SU-DHL-6 (cell line): Measurements from ENCODE around the gene SYNE4.

Source experiments
- H2AFZ ChIP-seq: fragments of 200-600 bp; sonication (generic); 2 replicates; pipeline ENCODE4 v1.6.1; 2014; ENCODE audit warnings: low read depth, mild to moderate bottlenecking, moderate library complexity, mixed read lengths, antibody characterized with exemption, low read length; ENCODE audit not compliant: severe bottlenecking
- H3F3A ChIP-seq: fragments of 200-600 bp; shearing (Covaris generic); 2 replicates; pipeline ENCODE4 v1.6.0; 2016; ENCODE audit warnings: antibody characterized with exemption, mild to moderate bottlenecking; ENCODE audit not compliant: insufficient read depth
- H3K27ac ChIP-seq: fragments of 200-600 bp; sonication (generic); 2 replicates; pipeline ENCODE4 v1.5.1; 2016; ENCODE audit warnings: low read depth, mild to moderate bottlenecking, low read length, moderate library complexity, mixed read lengths
- H3K27me3 ChIP-seq: fragments of 200-600 bp; sonication (generic), shearing (Covaris generic); 2 replicates; pipeline ENCODE4 v1.6.0; 2014; ENCODE audit warnings: mild to moderate bottlenecking, low read length
- H3K36me3 ChIP-seq: fragments of 200-600 bp; sonication (generic); 2 replicates; pipeline ENCODE4 v1.6.1; 2014; ENCODE audit warnings: mild to moderate bottlenecking, low read length, mixed read lengths
- H3K4me2 ChIP-seq: fragments of 300-600, 200-600 bp; shearing (Covaris generic), sonication (generic); 2 replicates; pipeline ENCODE4 v1.6.0; 2014; ENCODE audit warnings: low read length, low read depth, mild to moderate bottlenecking; ENCODE audit not compliant: poor library complexity, severe bottlenecking
- H3K4me3 ChIP-seq: fragments of 200-600 bp; sonication (generic); 2 replicates; pipeline ENCODE4 v1.5.1; 2014; ENCODE audit warnings: antibody characterized with exemption, low read length, mild to moderate bottlenecking, mixed read lengths; ENCODE audit not compliant: insufficient read depth, poor library complexity, severe bottlenecking
- H3K79me2 ChIP-seq: fragments of 200-600 bp; sonication (generic); 2 replicates; pipeline ENCODE4 v1.6.1; 2014; ENCODE audit warnings: mild to moderate bottlenecking, low read length, moderate library complexity; ENCODE audit not compliant: insufficient read depth
- H3K9ac ChIP-seq: fragments of 200-600 bp; sonication (generic); 2 replicates; pipeline ENCODE4 v1.7.0; 2014; ENCODE audit warnings: mild to moderate bottlenecking, low read length
- H3K9me2 ChIP-seq: fragments of 200-600 bp; sonication (generic); replicated peaks from 2 replicates; pipeline ENCODE4 v1.6.1; 2014; ENCODE audit warnings: low read length; ENCODE audit not compliant: insufficient read depth
- H3K9me3 ChIP-seq: fragments of 200-600 bp; sonication (generic); 2 replicates; pipeline ENCODE4 v1.6.1; 2014; ENCODE audit warnings: low read length, mixed read lengths; ENCODE audit not compliant: insufficient read depth
- H4K20me1 ChIP-seq: fragments of 200-600 bp; sonication (generic); 2 replicates; pipeline ENCODE4 v1.6.1; 2014; ENCODE audit warnings: low read depth, mild to moderate bottlenecking, antibody characterized with exemption, low read length, moderate library complexity, mixed read lengths
- CTCF ChIP-seq: fragments of 200-600 bp; sonication (generic); IDR thresholded peaks from one replicate; pipeline ENCODE4 v1.5.1; 2017; ENCODE audit warnings: antibody characterized with exemption, mild to moderate bottlenecking, low read length, moderate library complexity; ENCODE audit not compliant: insufficient read depth, poor library complexity, severe bottlenecking
- EZH2phosphoT487 ChIP-seq: fragments of 200-600 bp; sonication (generic), shearing (Covaris generic); conservative IDR thresholded peaks from 2 replicates; pipeline ENCODE4 v1.6.1; 2018; ENCODE audit warnings: mild to moderate bottlenecking, antibody characterized with exemption, low read length, moderate library complexity, mixed read lengths

Gene SYNE4

DNA sequence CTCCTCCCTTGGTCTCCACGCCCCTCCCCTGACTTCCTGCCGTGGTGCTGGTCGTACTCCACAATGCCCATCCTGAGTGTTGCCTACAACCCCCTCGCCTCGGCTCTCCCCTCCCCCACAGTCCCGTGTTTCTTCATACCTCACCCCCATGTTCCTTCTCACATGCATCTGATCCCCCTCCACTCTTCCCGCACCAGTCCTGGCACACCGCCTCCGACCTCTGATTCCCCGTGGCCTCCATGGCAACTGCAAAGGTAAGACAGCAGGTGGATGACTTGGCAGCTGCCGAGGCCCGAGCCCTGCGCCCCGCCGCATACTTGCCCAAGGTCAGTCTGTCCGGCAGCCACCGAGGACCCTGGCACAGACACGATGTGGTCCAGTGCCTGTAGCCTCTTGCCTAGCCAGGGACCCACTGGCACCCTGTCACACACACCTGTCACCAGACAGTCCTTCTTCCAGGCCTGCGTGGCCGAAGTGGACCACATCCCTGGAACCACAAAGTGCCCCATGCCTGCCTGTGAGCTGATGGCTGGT lies 29.7 kb downstream of the SYNE4 start:
- Histone ChIP-seq H3K9ac (no peak overlapping the region), H3K4me2 (no peak overlapping the region), H3K79me2 (no peaks in the 10 kb centered on the region), H3F3A (no peaks in the 10 kb centered on the region), H2AFZ (no peak overlapping the region), H3K36me3 (no peaks in the 10 kb centered on the region), H3K9me3 (no peaks in the 10 kb centered on the region), H3K4me3 (no peak overlapping the region), H3K9me2 (no peaks in the 10 kb centered on the region), H4K20me1 (no peaks in the 10 kb centered on the region), H3K27me3 (no peaks in the 10 kb centered on the region), H3K27ac (no peak overlapping the region)
- TF ChIP-seq EZH2phosphoT487 (no peak), CTCF (no peak)

- H3K27me3 ChIP-seq, result no peaks in the 10 kb centered on the region
- no peaks in the 10 kb centered on the region for H3K9me2 ChIP-seq
- H3K27ac ChIP-seq, result no peak overlapping the region
Measured at GRCh38 chr19:35978271-35978670, 30.3 kb downstream of the SYNE4 start.

DNA sequence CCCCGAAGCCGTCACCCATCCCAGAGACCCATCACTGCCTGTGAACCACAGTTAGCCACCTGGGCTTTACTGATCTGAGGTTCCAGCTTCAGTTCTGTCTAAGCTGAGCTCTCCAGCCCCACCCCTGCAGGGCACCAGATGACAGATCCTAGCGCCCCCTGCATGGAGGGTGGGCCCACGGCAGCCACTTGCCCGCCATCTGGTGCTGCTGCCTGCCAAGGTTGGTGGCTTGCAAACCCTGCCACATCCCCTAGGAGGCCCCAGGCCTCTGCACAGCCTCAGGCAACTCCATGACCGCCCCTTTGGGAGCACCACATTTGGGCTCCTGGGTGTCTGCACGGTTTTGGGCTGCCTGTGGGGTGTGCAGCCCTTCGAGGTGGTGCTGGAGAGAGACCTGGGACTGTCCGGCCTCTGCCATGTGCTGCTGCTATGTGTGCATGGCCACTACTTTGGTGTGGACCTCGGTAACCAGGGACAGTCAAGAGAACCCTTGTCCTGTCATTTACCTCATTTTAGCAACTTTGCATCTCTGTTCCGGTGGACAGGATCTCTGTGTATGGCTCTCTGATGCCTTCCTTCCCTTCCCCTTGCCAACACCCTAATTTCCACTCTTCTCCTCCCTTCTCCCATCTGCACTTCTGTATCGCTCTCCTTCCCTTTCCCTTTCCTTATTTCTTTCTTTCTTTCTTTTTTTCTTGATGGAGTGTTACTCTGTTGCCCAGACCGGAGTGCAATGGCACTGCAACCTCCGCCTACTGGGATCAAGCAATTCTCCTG lies 31.0 kb downstream of the SYNE4 start:
- H3K9me3 ChIP-seq, result no peaks in the 10 kb centered on the region
- no peak overlapping the region for H3K4me3 ChIP-seq
- H3K36me3 ChIP-seq, result no peaks in the 10 kb centered on the region
- no peaks in the 10 kb centered on the region for H3K27me3 ChIP-seq
- no peaks in the 10 kb centered on the region for H4K20me1 ChIP-seq
- H3K79me2 ChIP-seq, result no peaks in the 10 kb centered on the region
- H3K9me2 ChIP-seq, result no peaks in the 10 kb centered on the region
- no peak overlapping the region for H2AFZ ChIP-seq
- no peak overlapping the region for H3K9ac ChIP-seq
- no peak overlapping the region for H3K4me2 ChIP-seq
- H3F3A ChIP-seq, result no peaks in the 10 kb centered on the region
- TF ChIP-seq CTCF (peak; percentile 82), EZH2phosphoT487 (no peak)
- no peak overlapping the region for H3K27ac ChIP-seq

More at GRCh38 chr19:35978271-35978670, 30.3 kb downstream of the SYNE4 start:
- Histone ChIP-seq H3K4me2 (no peak overlapping the region), H4K20me1 (no peaks in the 10 kb centered on the region), H2AFZ (no peak overlapping the region), H3K36me3 (no peaks in the 10 kb centered on the region), H3K4me3 (no peak overlapping the region), H3K79me2 (no peaks in the 10 kb centered on the region), H3F3A (no peaks in the 10 kb centered on the region), H3K9ac (no peak overlapping the region), H3K9me3 (no peaks in the 10 kb centered on the region)
- TF ChIP-seq CTCF (no peak), EZH2phosphoT487 (no peak)
